ENCODE results near the gene SERPINA1.

GRCh38 chr14:94329857-94330256, 58.5 kb downstream of the SERPINA1 start:
- TF ChIP-seq, protein P1, sequence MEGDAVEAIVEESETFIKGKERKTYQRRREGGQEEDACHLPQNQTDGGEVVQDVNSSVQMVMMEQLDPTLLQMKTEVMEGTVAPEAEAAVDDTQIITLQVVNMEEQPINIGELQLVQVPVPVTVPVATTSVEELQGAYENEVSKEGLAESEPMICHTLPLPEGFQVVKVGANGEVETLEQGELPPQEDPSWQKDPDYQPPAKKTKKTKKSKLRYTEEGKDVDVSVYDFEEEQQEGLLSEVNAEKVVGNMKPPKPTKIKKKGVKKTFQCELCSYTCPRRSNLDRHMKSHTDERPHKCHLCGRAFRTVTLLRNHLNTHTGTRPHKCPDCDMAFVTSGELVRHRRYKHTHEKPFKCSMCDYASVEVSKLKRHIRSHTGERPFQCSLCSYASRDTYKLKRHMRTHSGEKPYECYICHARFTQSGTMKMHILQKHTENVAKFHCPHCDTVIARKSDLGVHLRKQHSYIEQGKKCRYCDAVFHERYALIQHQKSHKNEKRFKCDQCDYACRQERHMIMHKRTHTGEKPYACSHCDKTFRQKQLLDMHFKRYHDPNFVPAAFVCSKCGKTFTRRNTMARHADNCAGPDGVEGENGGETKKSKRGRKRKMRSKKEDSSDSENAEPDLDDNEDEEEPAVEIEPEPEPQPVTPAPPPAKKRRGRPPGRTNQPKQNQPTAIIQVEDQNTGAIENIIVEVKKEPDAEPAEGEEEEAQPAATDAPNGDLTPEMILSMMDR (conservative IDR thresholded peaks at IDR 0.05 in 1 of 2, IDR thresholded peaks at IDR 0.05 in 1 of 2; ENCODE audit: extremely low read depth in 1 of 2, insufficient read depth in 1 of 2, low read depth in 1 of 2, low read length in 2 of 2) = no peak
- no peak for TF ChIP-seq EZH2 (IDR thresholded peaks at IDR 0.05; ENCODE audit: borderline replicate concordance, low read length)
